Duodenal mucosa (tissue), 2 donors: ENCODE results near the gene TBC1D24.
"Not testable (repeated sequence)": the region's sequence is repeated elsewhere in the genome, so short reads cannot be mapped to it uniquely, and the experiment has no call there.

Source experiments
- H3K27ac ChIP-seq: one replicate; pipeline ENCODE4 v1.7.0; 2013; ENCODE audit warnings: low read depth, low read length
- H3K27me3 ChIP-seq, 2 donors: one replicate each; pipeline ENCODE4 v1.7.0; 2013; ENCODE audit warnings: low read length in 2 of 2, control low read depth in 1 of 2; ENCODE audit not compliant: insufficient read depth in 2 of 2, control insufficient read depth in 1 of 2
- H3K36me3 ChIP-seq, 2 donors: one replicate each; pipeline ENCODE4 v1.7.0; 2013; ENCODE audit warnings: low read length in 2 of 2, control low read depth in 1 of 2; ENCODE audit not compliant: insufficient read depth in 2 of 2, control insufficient read depth in 1 of 2
- H3K4me1 ChIP-seq, 2 donors: one replicate each; pipeline ENCODE4 v1.7.0; 2013; ENCODE audit warnings: low read length in 2 of 2, control low read depth in 1 of 2; ENCODE audit not compliant: insufficient read depth in 2 of 2, control insufficient read depth in 1 of 2
- H3K4me3 ChIP-seq, 2 donors: one replicate each; pipeline ENCODE4 v1.7.0; 2013; ENCODE audit warnings: low read length in 2 of 2, low read depth in 1 of 2
- H3K9ac ChIP-seq, 2 donors: one replicate each; pipeline ENCODE4 v1.7.0; 2013; ENCODE audit warnings: low read length in 2 of 2, low read depth in 1 of 2
- H3K9me3 ChIP-seq, 2 donors: one replicate each; pipeline ENCODE4 v1.7.0; 2013; ENCODE audit warnings: low read length in 2 of 2, control low read depth in 1 of 2; ENCODE audit not compliant: control insufficient read depth in 1 of 2

The TBC1D24 gene

GRCh38 chr16:2533912-2534311, 59.0 kb downstream of the TBC1D24 start:
- no peaks in the 10 kb centered on the region for H3K27me3 ChIP-seq
- peaks cover 7 to 20% of the 10 kb centered on the region in 2 donors for H3K4me1 ChIP-seq
- H3K4me3 ChIP-seq, result no peak overlapping the region
- no peak overlapping the region for H3K27ac ChIP-seq
- peaks cover 3 to 13% of the 10 kb centered on the region in 2 donors for H3K36me3 ChIP-seq
- H3K9ac ChIP-seq, result no peak overlapping the region
- no peaks in the 10 kb centered on the region for H3K9me3 ChIP-seq

- peaks cover 10 to 25% of the 10 kb centered on the region in 2 donors for H3K4me1 ChIP-seq
- H3K27ac ChIP-seq, H3K9ac ChIP-seq: not testable (repeated sequence)
Measured at GRCh38 chr16:2534335-2534734, 59.4 kb downstream of the TBC1D24 start.

DNA sequence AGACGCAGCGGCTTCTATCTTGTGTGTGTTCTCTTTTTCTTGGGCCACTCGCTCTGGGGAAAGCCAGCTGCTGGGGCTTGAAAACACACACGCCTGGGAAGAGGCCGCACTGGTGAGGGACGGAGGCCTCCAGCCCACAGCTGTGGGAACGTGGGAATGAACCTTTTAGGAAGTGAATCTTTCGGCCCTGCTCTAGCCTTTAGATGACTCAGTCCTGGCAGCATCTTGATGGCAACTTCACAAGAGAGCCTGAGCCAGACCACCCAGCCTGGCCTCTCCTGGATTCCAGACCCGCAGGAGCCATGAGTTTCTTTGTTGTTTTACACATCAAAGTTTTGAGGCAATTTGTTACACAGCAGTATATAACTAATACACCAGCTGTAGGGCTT, 60.7 kb downstream of the TBC1D24 start:
- Histone ChIP-seq H3K36me3 (no peaks in the 10 kb centered on the region), H3K4me3 (no peak overlapping the region), H3K9me3 (no peaks in the 10 kb centered on the region), H3K9ac (no peak overlapping the region), H3K27me3 (no peaks in the 10 kb centered on the region), H3K4me1 (peaks cover 15 to 33% of the 10 kb centered on the region in 2 donors), H3K27ac (no peak overlapping the region)

More at GRCh38 chr16:2534335-2534734, 59.4 kb downstream of the TBC1D24 start:
- not testable (repeated sequence) for H3K27me3 ChIP-seq, H3K9me3 ChIP-seq, H3K36me3 ChIP-seq, H3K4me3 ChIP-seq

DNA sequence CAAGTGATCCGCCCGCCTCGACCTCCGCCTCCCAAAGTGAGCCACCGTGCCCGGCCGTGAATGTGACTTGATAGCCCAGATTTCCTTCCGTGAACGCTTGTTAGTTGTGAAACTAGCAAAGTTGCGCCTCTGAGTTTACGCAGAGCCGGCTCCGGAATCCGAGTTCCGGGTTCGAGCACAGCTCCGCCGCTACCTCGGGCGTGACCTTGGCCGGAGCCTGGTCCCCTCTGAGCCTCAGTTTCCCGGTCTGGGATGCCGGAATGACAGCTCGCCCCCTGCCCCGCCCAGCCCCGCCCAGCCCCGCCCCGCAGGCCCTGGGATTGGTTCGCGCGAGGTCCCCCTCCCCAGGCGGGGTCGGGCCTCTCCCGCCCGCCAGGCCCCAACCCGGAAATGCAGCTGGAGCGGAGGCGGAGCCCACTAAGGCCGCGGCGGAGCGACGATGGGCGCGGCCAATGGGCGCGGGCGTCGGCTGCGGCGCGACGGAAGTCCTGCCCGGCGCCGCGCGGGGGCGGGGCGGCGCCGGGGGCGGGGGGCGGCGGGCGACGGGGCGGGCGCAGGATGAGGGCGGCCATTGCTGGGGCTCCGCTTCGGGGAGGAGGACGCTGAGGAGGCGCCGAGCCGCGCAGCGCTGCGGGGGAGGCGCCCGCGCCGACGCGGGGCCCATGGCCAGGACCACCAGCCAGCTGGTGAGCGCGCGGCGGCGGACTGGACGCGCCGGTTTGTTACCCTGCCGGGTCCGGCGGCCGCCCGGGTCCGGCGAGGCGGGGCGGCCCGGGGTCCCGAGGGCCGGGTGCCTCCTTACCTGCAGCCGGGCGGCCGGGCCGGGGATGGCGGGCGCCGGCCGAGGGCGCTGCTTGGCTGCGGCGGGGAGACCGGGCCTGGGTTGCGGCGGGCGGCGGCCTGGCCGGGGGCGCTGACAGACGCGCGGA, 62.8 kb downstream of the TBC1D24 start, which contains the start of gene PDPK1:
Gene PDPK1 (plus strand): TSS at position 571 of the 929 bp plus-strand sequence. CDS start 92 bp downstream, at position 663.
- Histone ChIP-seq H3K36me3 (no peaks in the 10 kb centered on the region), H3K27ac (peak within 1 kb of the TSS; percentile 83), H3K9ac (peak within 1 kb of the TSS; percentile 66 to 70), H3K4me3 (peak within 1 kb of the TSS; percentile 73 to 83), H3K27me3 (no peaks in the 10 kb centered on the region), H3K4me1 (peaks cover 16 to 33% of the 10 kb centered on the region in 2 donors), H3K9me3 (no peaks in the 10 kb centered on the region)

DNA sequence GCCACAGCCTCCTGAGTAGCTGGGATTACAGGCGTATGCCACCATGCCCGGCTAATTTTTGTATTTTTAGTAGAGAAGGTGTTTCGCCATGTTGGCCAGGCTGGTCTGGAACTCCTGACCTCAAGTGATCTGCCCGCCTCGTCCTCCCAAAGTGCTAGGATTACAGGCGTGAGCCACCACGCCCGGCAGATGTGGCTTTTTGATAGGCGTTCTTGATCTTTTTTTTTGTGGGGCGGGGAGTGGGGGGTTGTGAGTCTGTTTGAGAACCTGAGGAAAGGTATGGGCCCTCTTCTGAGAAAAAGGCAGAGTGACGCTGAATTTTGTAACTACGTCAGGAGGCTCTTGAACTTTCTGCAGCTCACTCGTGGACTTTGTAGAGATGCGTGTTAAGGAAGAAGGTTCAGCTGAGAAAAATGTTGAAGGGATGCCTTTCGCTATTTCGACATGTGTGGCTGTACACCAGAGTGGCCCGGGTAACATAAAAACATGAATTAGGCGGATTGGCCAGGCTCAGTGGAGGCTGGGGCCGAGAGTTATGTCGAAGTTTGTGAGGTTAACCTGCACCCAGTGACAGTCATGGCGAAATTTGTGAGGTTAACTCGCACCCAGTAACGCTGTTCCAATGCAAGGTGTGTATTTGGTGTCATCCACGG, 64.4 kb downstream of the TBC1D24 start:
- Histone ChIP-seq H3K4me3 (peak overlapping the region in 1 of 2 donors; percentile 35), H3K4me1 (peaks cover 16 to 33% of the 10 kb centered on the region in 2 donors)
- not testable (repeated sequence) for H3K27ac ChIP-seq, H3K36me3 ChIP-seq, H3K9me3 ChIP-seq, H3K27me3 ChIP-seq, H3K9ac ChIP-seq

- H3K27ac ChIP-seq, H3K27me3 ChIP-seq, H3K36me3 ChIP-seq, H3K9ac ChIP-seq, H3K9me3 ChIP-seq, H3K4me3 ChIP-seq: not testable (repeated sequence)
- peaks cover 16 to 33% of the 10 kb centered on the region in 2 donors for H3K4me1 ChIP-seq
Measured at GRCh38 chr16:2539845-2540458, 65.0 kb downstream of the TBC1D24 start.

DNA sequence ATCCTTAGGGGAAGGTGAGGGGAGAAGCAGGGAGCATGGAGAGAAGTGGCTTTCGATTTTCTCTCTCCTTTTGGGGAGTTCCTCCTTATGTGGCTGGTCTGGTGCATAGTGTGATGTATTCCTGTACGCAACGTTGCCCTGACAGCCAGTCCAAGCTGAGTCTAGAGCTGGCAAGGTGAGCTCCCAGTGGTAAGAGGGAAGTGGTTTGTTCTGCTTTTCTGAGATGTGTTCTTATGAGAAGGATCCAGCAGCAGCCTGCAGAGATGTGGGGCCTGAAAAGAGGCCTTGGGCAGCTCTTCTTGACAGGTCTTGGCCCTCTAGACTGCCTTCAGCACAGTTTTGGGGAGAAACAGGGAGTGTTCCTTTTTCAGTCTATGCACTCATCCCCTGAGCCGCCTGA, 66.0 kb downstream of the TBC1D24 start:
- H3K4me3 ChIP-seq, H3K27ac ChIP-seq, H3K27me3 ChIP-seq, H3K9ac ChIP-seq, H3K36me3 ChIP-seq, H3K9me3 ChIP-seq: not testable (repeated sequence)
- H3K4me1 ChIP-seq, result peaks cover 16 to 33% of the 10 kb centered on the region in 2 donors

DNA sequence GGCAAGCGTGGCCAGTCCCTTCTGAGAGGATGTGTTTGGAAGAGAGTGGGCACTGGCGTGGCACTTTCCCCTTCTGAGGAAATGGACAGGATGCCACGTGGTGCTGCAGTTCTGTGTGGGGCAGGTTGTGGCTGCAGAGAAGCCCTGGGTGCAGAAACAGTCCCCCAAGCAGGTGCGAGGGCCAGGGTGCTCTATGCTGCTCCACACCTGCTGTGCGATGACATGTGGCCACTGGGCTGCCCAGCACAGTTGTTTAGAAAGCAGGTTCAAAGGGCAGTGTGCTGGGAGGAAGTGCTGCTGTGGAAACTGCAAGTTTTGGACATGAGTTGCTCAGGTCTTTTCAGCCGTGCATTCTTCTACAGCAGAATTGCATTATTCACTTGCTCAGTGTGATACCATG, 66.5 kb downstream of the TBC1D24 start:
- H3K27ac ChIP-seq, H3K9me3 ChIP-seq, H3K4me3 ChIP-seq, H3K9ac ChIP-seq, H3K36me3 ChIP-seq, H3K27me3 ChIP-seq: not testable (repeated sequence)
- H3K4me1 ChIP-seq, result peaks cover 14 to 33% of the 10 kb centered on the region in 2 donors

GRCh38 chr16:2543771-2544170, 68.8 kb downstream of the TBC1D24 start:
- not testable (repeated sequence) for H3K27ac ChIP-seq, H3K27me3 ChIP-seq, H3K36me3 ChIP-seq, H3K9me3 ChIP-seq, H3K9ac ChIP-seq, H3K4me3 ChIP-seq
- peaks cover 12 to 33% of the 10 kb centered on the region in 2 donors for H3K4me1 ChIP-seq
